SH-SY5Y (cell line): ENCODE results near the gene SLC2A4.

Experiments
- GATA2 ChIP-seq: IDR thresholded peaks from 2 replicates; pipeline ENCODE4 v1.6.1; 2011; ENCODE audit warnings: mild to moderate bottlenecking, low read depth, low read length
- GATA3 ChIP-seq: IDR thresholded peaks from 2 replicates; pipeline ENCODE4 v1.6.1; 2011; ENCODE audit warnings: low read depth, mild to moderate bottlenecking, low read length, moderate library complexity

SLC2A4 gene

GRCh38 chr17:7241090-7241733, 40.3 kb upstream of the SLC2A4 start:
- TF ChIP-seq GATA3, result no peak
- TF ChIP-seq GATA2, result no peak

- TF ChIP-seq GATA2 (no peak), GATA3 (no peak)
Measured at GRCh38 chr17:7241783-7242716, 39.5 kb upstream of the SLC2A4 start, which contains the start of gene GABARAP. TSS of gene GABARAP (minus strand) at chr17:7242449. CDS start at chr17:7242330, 119 bp downstream.

GRCh38 chr17:7242717-7243452, 38.6 kb upstream of the SLC2A4 start:
- TF ChIP-seq GATA2 (no peak), GATA3 (no peak)

- TF ChIP-seq GATA3 (no peak), GATA2 (no peak)
Measured at GRCh38 chr17:7243453-7243729, 38.1 kb upstream of the SLC2A4 start.

GRCh38 chr17:7246779-7247178, 34.7 kb upstream of the SLC2A4 start:
- TF ChIP-seq GATA3 (no peak), GATA2 (no peak)

GRCh38 chr17:7248796-7249195, 32.7 kb upstream of the SLC2A4 start:
- TF ChIP-seq GATA2 (no peak), GATA3 (no peak)

GRCh38 chr17:7249214-7249613, 32.3 kb upstream of the SLC2A4 start:
- TF ChIP-seq GATA3, result no peak
- no peak for TF ChIP-seq GATA2

- no peak for TF ChIP-seq GATA2
- no peak for TF ChIP-seq GATA3
Measured at GRCh38 chr17:7249830-7250229, 31.7 kb upstream of the SLC2A4 start.

GRCh38 chr17:7250695-7251627, 30.6 kb upstream of the SLC2A4 start:
- TF ChIP-seq GATA3 (no peak), GATA2 (no peak)

GRCh38 chr17:7251661-7252175, 29.8 kb upstream of the SLC2A4 start, which contains the start of gene CTDNEP1:
TSS of gene CTDNEP1 (minus strand) at chr17:7251734. CDS start at chr17:7251296, 438 bp downstream.
- no peak for TF ChIP-seq GATA3
- TF ChIP-seq GATA2, result no peak

GRCh38 chr17:7252176-7253043, 29.1 kb upstream of the SLC2A4 start, which contains the start of gene ELP5:
TSS of gene ELP5 (plus strand) at chr17:7252215. CDS start at chr17:7252551, 336 bp downstream.
- TF ChIP-seq GATA3 (no peak), GATA2 (no peak)

- no peak for TF ChIP-seq GATA3
- no peak for TF ChIP-seq GATA2
Measured at GRCh38 chr17:7253082-7253481, 28.4 kb upstream of the SLC2A4 start.

- TF ChIP-seq GATA3 (no peak), GATA2 (no peak)
Measured at GRCh38 chr17:7254511-7254910, 27.0 kb upstream of the SLC2A4 start.
